Measurements from ENCODE around the gene NEK8.

GRCh38 chr17:28685366-28685765 lies 43.2 kb upstream of the NEK8 start:
- TF ChIP-seq POLR2A (IDR thresholded peaks at IDR 0.05) (no peak), CTCF (IDR thresholded peaks at IDR 0.05) (no peak)

All from body of pancreas (tissue), 4 donors.